CD14-positive monocyte (primary cell): Measurements from ENCODE around the gene MSI2. TPM values are rescaled to one million over a fixed set of nuclear protein-coding genes. Genes with fewer than 3 reads are reported as not detected.

Source experiments
- DNase-seq, 3 donors: peaks; one replicate each; pipeline ENCODE4 v3.0.0-alpha.2; 2011 to 2022
- H2AFZ ChIP-seq: 2 replicates; pipeline ENCODE4 v1.6.0; 2012; ENCODE audit warnings: mild to moderate bottlenecking, low read depth, low read length, inconsistent platforms; ENCODE audit not compliant: insufficient read depth, poor library complexity, severe bottlenecking
- H3K27ac ChIP-seq, 2 donors: 1 replicate in 1 of 2; 2 replicates in 1 of 2; pipeline ENCODE4 v1.5.1; 2012 to 2013; ENCODE audit warnings: low read length in 2 of 2, control low read depth in 1 of 2, inconsistent platforms in 1 of 2, low read depth in 1 of 2, mild to moderate bottlenecking in 1 of 2
- H3K27me3 ChIP-seq, 2 donors: one replicate each; pipeline versions ENCODE4 v1.6.0 to v1.6.1; 2011 to 2013; ENCODE audit warnings: low read length in 2 of 2; ENCODE audit not compliant: control insufficient read depth in 2 of 2, insufficient read depth in 2 of 2
- H3K36me3 ChIP-seq, 2 donors: replicated peaks in 1 of 2; 1 replicate in 1 of 2; 2 replicates in 1 of 2; pipeline versions ENCODE4 v1.5.1 to v1.6.1; 2012 to 2013; ENCODE audit warnings: low read length in 2 of 2, control low read depth in 1 of 2, inconsistent platforms in 1 of 2, mild to moderate bottlenecking in 1 of 2; ENCODE audit not compliant: insufficient read depth in 2 of 2, control insufficient read depth in 1 of 2
- H3K4me1 ChIP-seq, 2 donors: 1 replicate in 1 of 2; 2 replicates in 1 of 2; pipeline versions ENCODE4 v1.5.1 to v1.6.1; 2012 to 2013; ENCODE audit warnings: low read length in 2 of 2, control low read depth in 1 of 2, inconsistent platforms in 1 of 2, mild to moderate bottlenecking in 1 of 2, moderate library complexity in 1 of 2; ENCODE audit not compliant: insufficient read depth in 2 of 2, control insufficient read depth in 1 of 2
- H3K4me2 ChIP-seq: replicated peaks from 2 replicates; pipeline ENCODE3; 2012; ENCODE audit warnings: low read length, moderate library complexity, mild to moderate bottlenecking; ENCODE audit not compliant: poor library complexity, severe bottlenecking; ENCODE audit errors: extremely low read depth
- H3K4me3 ChIP-seq, 3 experiments: fragments of 200-600 bp in 1 of 3; sonication (generic) in 1 of 3; replicated peaks in 1 of 3; 1 replicate in 2 of 3; 2 replicates in 1 of 3; pipeline ENCODE4 v1.5.1; 2011 to 2013; ENCODE audit warnings: low read length in 3 of 3, mild to moderate bottlenecking in 3 of 3, control low read depth in 2 of 3, low read depth in 2 of 3, inconsistent platforms in 1 of 3, moderate library complexity in 1 of 3
- H3K79me2 ChIP-seq: 2 replicates; pipeline ENCODE4 v1.6.0; 2012; ENCODE audit warnings: mild to moderate bottlenecking, control low read depth, inconsistent platforms, low read length, moderate library complexity; ENCODE audit not compliant: insufficient read depth
- H3K9ac ChIP-seq: 2 replicates; pipeline ENCODE4 v1.6.0; 2017; ENCODE audit warnings: low read length, mild to moderate bottlenecking; ENCODE audit not compliant: insufficient read depth, poor library complexity, severe bottlenecking
- H3K9me3 ChIP-seq, 2 donors: replicated peaks in 1 of 2; 1 replicate in 1 of 2; 2 replicates in 1 of 2; pipeline versions ENCODE4 v1.5.1 to v1.6.1; 2012 to 2013; ENCODE audit warnings: low read length in 2 of 2, control low read depth in 1 of 2; ENCODE audit not compliant: control insufficient read depth in 1 of 2, insufficient read depth in 1 of 2
- H4K20me1 ChIP-seq: 2 replicates; pipeline ENCODE4 v1.6.0; 2012; ENCODE audit warnings: mild to moderate bottlenecking, low read length, control low read depth, moderate library complexity; ENCODE audit not compliant: insufficient read depth
- H3K27ac Mint-ChIP-seq, 7 donors: one replicate each; pipeline ENCODE4 v1.8.0; 2020; ENCODE audit warnings: mild to moderate bottlenecking in 7 of 7, mixed read lengths in 7 of 7, moderate library complexity in 6 of 7, inconsistent platforms in 2 of 7
- H3K27me3 Mint-ChIP-seq, 3 donors: one replicate each; pipeline ENCODE4 v1.8.0; 2021 to 2022; ENCODE audit warnings: low read depth in 3 of 3, mild to moderate bottlenecking in 3 of 3, mixed read lengths in 3 of 3, moderate library complexity in 3 of 3, inconsistent platforms in 1 of 3
- H3K36me3 Mint-ChIP-seq, 2 donors: one replicate each; pipeline ENCODE4 v1.8.0; 2020; ENCODE audit warnings: mixed read lengths in 2 of 2, inconsistent platforms in 1 of 2, mild to moderate bottlenecking in 1 of 2
- H3K4me1 Mint-ChIP-seq: one replicate; pipeline ENCODE4 v1.8.0; 2020; ENCODE audit warnings: mild to moderate bottlenecking, mixed read lengths
- H3K4me3 Mint-ChIP-seq, 2 donors: one replicate each; pipeline ENCODE4 v1.8.0; 2020; ENCODE audit warnings: mild to moderate bottlenecking in 2 of 2, mixed read lengths in 2 of 2, moderate library complexity in 1 of 2
- H3K9me3 Mint-ChIP-seq, 7 donors: one replicate each; pipeline ENCODE4 v1.8.0; 2020 to 2022; ENCODE audit warnings: mixed read lengths in 7 of 7, mild to moderate bottlenecking in 6 of 7, moderate library complexity in 6 of 7, inconsistent platforms in 2 of 7
- whole genome bisulfite sequencing: methylation state at CpG from one replicate; pipeline ENCODE4 v1.1.5; 2013; ENCODE audit warnings: missing lambda C conversion rate; ENCODE audit not compliant: insufficient coverage; 5-methylcytosine and 5-hydroxymethylcytosine counted together
- intact Hi-C, 2 donors: fragments of 100-400 bp; cut with micrococcal nuclease; formaldehyde crosslinking; loops; one replicate each; pipeline versions ENCODE4 v1.15.0 to v1.15.1; 2023
- polyA plus RNA-seq, 3 donors: library from polyadenylated mRNA; depleted of rRNA in 1 of 3; unstranded in 2 of 3; stranded (reverse) in 1 of 3; fragments of 300-500 nt in 2 of 3; fragments of >200 nt in 1 of 3; fragmentation: Illumina TruSeq in 2 of 3; gene quantifications; 1 replicate in 2 of 3; 2 replicates in 1 of 3; pipeline ENCODE4 v1.2.3, GENCODE V29; 2012 to 2021
- TF ChIP-seq, protein P1 (sequence below): fragments of 200-600 bp; IDR thresholded peaks from one replicate; pipeline ENCODE4 v1.8.0; 2022; ENCODE audit warnings: antibody characterized with exemption, mild to moderate bottlenecking

MSI2 gene
- polyA plus RNA-seq, 3 donors, result 0.20 to 6.6 (median 0.37) TPM

GRCh38 chr17:57718878-57719277, 462.6 kb downstream of the MSI2 start:
- no peaks in the 10 kb centered on the region for H3K36me3 ChIP-seq
- Mint-ChIP-seq H3K27ac (no peak overlapping the region), H3K27me3 (peaks cover 2 to 11% (median 2%) of the 10 kb centered on the region in 3 donors), H3K9me3 (no peaks in the 10 kb centered on the region), H3K4me3 (no peak overlapping the region), H3K4me1 (peaks cover 12% of the 10 kb centered on the region), H3K36me3 (no peaks in the 10 kb centered on the region)
- intact Hi-C loops, result no loop called here
- H3K79me2 ChIP-seq, result no peaks in the 10 kb centered on the region
- no peak for DNase-seq
- no peak overlapping the region for H3K27ac ChIP-seq
- H3K27me3 ChIP-seq, result no peaks in the 10 kb centered on the region
- TF ChIP-seq, protein P1, sequence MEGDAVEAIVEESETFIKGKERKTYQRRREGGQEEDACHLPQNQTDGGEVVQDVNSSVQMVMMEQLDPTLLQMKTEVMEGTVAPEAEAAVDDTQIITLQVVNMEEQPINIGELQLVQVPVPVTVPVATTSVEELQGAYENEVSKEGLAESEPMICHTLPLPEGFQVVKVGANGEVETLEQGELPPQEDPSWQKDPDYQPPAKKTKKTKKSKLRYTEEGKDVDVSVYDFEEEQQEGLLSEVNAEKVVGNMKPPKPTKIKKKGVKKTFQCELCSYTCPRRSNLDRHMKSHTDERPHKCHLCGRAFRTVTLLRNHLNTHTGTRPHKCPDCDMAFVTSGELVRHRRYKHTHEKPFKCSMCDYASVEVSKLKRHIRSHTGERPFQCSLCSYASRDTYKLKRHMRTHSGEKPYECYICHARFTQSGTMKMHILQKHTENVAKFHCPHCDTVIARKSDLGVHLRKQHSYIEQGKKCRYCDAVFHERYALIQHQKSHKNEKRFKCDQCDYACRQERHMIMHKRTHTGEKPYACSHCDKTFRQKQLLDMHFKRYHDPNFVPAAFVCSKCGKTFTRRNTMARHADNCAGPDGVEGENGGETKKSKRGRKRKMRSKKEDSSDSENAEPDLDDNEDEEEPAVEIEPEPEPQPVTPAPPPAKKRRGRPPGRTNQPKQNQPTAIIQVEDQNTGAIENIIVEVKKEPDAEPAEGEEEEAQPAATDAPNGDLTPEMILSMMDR, result no peak
- no peak overlapping the region for H3K9ac ChIP-seq
- H3K4me2 ChIP-seq, result no peak overlapping the region
- H3K9me3 ChIP-seq, result no peaks in the 10 kb centered on the region
- H3K4me1 ChIP-seq, result peaks cover 2% of the 10 kb centered on the region in 2 donors
- 94% methylated on average over 3 of the region's 8 CpGs for WGBS
- no peak overlapping the region for H3K4me3 ChIP-seq
- H2AFZ ChIP-seq, result no peak overlapping the region
- H4K20me1 ChIP-seq, result no peaks in the 10 kb centered on the region

GRCh38 chr17:57720386-57721035, 464.2 kb downstream of the MSI2 start:
- TF ChIP-seq, protein P1, result no peak
- no peak overlapping the region for H3K4me3 ChIP-seq
- no peaks in the 10 kb centered on the region for H3K79me2 ChIP-seq
- Mint-ChIP-seq H3K4me1 (peaks cover 22% of the 10 kb centered on the region), H3K4me3 (no peak overlapping the region), H3K27me3 (peaks cover under 1 to 9% (median 2%) of the 10 kb centered on the region in 3 donors), H3K36me3 (no peaks in the 10 kb centered on the region), H3K27ac (no peak overlapping the region), H3K9me3 (no peaks in the 10 kb centered on the region)
- no peaks in the 10 kb centered on the region for H3K36me3 ChIP-seq
- no peak overlapping the region for H2AFZ ChIP-seq
- intact Hi-C loops, result no loop called here
- no peak for DNase-seq
- no peak overlapping the region for H3K4me2 ChIP-seq
- H4K20me1 ChIP-seq, result no peaks in the 10 kb centered on the region
- no peaks in the 10 kb centered on the region for H3K9me3 ChIP-seq
- no peak overlapping the region for H3K9ac ChIP-seq
- H3K4me1 ChIP-seq, result peaks cover 7 to 10% of the 10 kb centered on the region in 2 donors
- 82% methylated on average over 2 of the region's 2 CpGs for WGBS
- H3K27ac ChIP-seq, result no peak overlapping the region
- H3K27me3 ChIP-seq, result no peaks in the 10 kb centered on the region
